Ishikawa (cell line): ENCODE results near the gene KLHL26.

Source experiments
- CEBPB ChIP-seq: IDR thresholded peaks from 2 replicates; pipeline ENCODE4 v1.6.1; 2012
- CREB1 ChIP-seq: IDR thresholded peaks from 2 replicates; pipeline ENCODE4 v1.6.1; 2012; ENCODE audit warnings: low read depth
- EGR1 ChIP-seq: IDR thresholded peaks from 2 replicates; pipeline ENCODE4 v1.6.1; 2012
- EP300 ChIP-seq: IDR thresholded peaks from 2 replicates; pipeline ENCODE4 v1.6.1; 2012; ENCODE audit warnings: borderline replicate concordance
- FOXM1 ChIP-seq: IDR thresholded peaks from 2 replicates; pipeline ENCODE4 v1.6.1; 2012; ENCODE audit warnings: low read depth, borderline replicate concordance
- MAX ChIP-seq: IDR thresholded peaks from 2 replicates; pipeline ENCODE4 v1.6.1; 2012
- NFIC ChIP-seq: IDR thresholded peaks from 2 replicates; pipeline ENCODE4 v1.6.1; 2012
- RAD21 ChIP-seq: IDR thresholded peaks from 2 replicates; pipeline ENCODE4 v1.6.1; 2012; ENCODE audit warnings: low read depth
- REST ChIP-seq: IDR thresholded peaks from 2 replicates; pipeline ENCODE4 v1.6.1; 2012; ENCODE audit warnings: low read depth, mild to moderate bottlenecking
- TAF1 ChIP-seq: IDR thresholded peaks from 2 replicates; pipeline ENCODE4 v1.6.1; 2012; ENCODE audit warnings: low read depth, mild to moderate bottlenecking
- TCF12 ChIP-seq: IDR thresholded peaks from 2 replicates; pipeline ENCODE4 v1.6.1; 2012; ENCODE audit warnings: low read depth
- TEAD4 ChIP-seq: IDR thresholded peaks from 2 replicates; pipeline ENCODE4 v1.6.1; 2012
- USF1 ChIP-seq: IDR thresholded peaks from 2 replicates; pipeline ENCODE4 v1.6.1; 2012
- YY1 ChIP-seq: IDR thresholded peaks from 2 replicates; pipeline ENCODE4 v1.6.1; 2012; ENCODE audit warnings: low read depth
- ZBTB7A ChIP-seq: IDR thresholded peaks from 2 replicates; pipeline ENCODE4 v1.6.1; 2012; ENCODE audit warnings: low read depth

The KLHL26 gene

GRCh38 chr19:18603255-18603957, 33.4 kb upstream of the KLHL26 start:
- TF ChIP-seq USF1 (no peak), TAF1 (no peak), CEBPB (no peak), FOXM1 (no peak), NFIC (no peak)

- TF ChIP-seq ZBTB7A (peak; percentile 38; the same call in 1 of the 2 replicates), TEAD4 (no peak)
These were observed 32.6 kb upstream of the KLHL26 start for GRCh38 chr19:18603958-18604819.

- no peak for TF ChIP-seq EGR1
- TF ChIP-seq TCF12: no peak
- no peak for TF ChIP-seq NFIC
- no peak for TF ChIP-seq RAD21
- TF ChIP-seq FOXM1: no peak
- TF ChIP-seq MAX: no peak
- no peak for TF ChIP-seq TEAD4
- no peak for TF ChIP-seq CREB1
- TF ChIP-seq YY1: no peak
- TF ChIP-seq USF1: no peak
- no peak for TF ChIP-seq TAF1
- TF ChIP-seq ZBTB7A: no peak
These were observed 32.0 kb upstream of the KLHL26 start for GRCh38 chr19:18604820-18605159.

- TF ChIP-seq USF1 (no peak), TAF1 (no peak), MAX (no peak), FOXM1 (no peak), RAD21 (no peak), TCF12 (no peak), TEAD4 (no peak), REST (no peak)
These were observed 31.7 kb upstream of the KLHL26 start for GRCh38 chr19:18605196-18605545.

GRCh38 chr19:18605546-18606280, 31.1 kb upstream of the KLHL26 start:
- no peak for TF ChIP-seq REST
- TF ChIP-seq USF1: no peak
- no peak for TF ChIP-seq ZBTB7A
- TF ChIP-seq TCF12: no peak
- no peak for TF ChIP-seq TEAD4
- TF ChIP-seq CEBPB: no peak
- no peak for TF ChIP-seq TAF1
- TF ChIP-seq EP300: no peak
- TF ChIP-seq FOXM1: no peak
- no peak for TF ChIP-seq CREB1
- TF ChIP-seq NFIC: no peak
- no peak for TF ChIP-seq MAX
- TF ChIP-seq RAD21: no peak
- TF ChIP-seq EGR1: no peak
